Common myeloid progenitor, CD34-positive (primary cell): ENCODE measurements around the gene WDR72.
"Not testable (repeated sequence)": the region's sequence is repeated elsewhere in the genome, so short reads cannot be mapped to it uniquely, and the experiment has no call there.

Source experiments
- CTCF ChIA-PET: fragments of 350-600 bp; sonication (Branson Sonifier 250); formaldehyde crosslinking; loops from one replicate; lab custom pipeline; 2021; ENCODE audit warnings: antibody characterized with exemption; lab: Charles Lee
- POLR2A ChIA-PET: fragments of 350-600 bp; sonication (Branson Sonifier 250); formaldehyde crosslinking; loops from one replicate; lab custom pipeline; 2021; ENCODE audit warnings: antibody characterized with exemption; lab: Charles Lee
- DNase-seq, 3 donors: peaks; one replicate each; pipeline versions ENCODE4 v3.0.0 to v3.0.0-alpha.2; 2013
- H3K27ac ChIP-seq, 2 experiments: 1 replicate in 1 of 2; 2 replicates in 1 of 2; pipeline ENCODE4 v1.7.0; 2013; ENCODE audit warnings: inconsistent platforms in 2 of 2, low read length in 2 of 2, mild to moderate bottlenecking in 2 of 2, low read depth in 1 of 2, moderate library complexity in 1 of 2; ENCODE audit not compliant: severe bottlenecking in 2 of 2, insufficient read depth in 1 of 2, poor library complexity in 1 of 2
- H3K27me3 ChIP-seq, 5 experiments: replicated peaks in 2 of 5; 1 replicate in 3 of 5; 2 replicates in 2 of 5; pipeline versions ENCODE4 v1.6.1 to v1.7.0; 2013; ENCODE audit warnings: low read length in 4 of 5, mild to moderate bottlenecking in 2 of 5, moderate library complexity in 2 of 5, inconsistent platforms in 1 of 5; ENCODE audit not compliant: insufficient read depth in 5 of 5, control insufficient read depth in 4 of 5
- H3K36me3 ChIP-seq, 4 experiments: 1 replicate in 2 of 4; 2 replicates in 2 of 4; pipeline versions ENCODE4 v1.6.1 to v1.7.0; 2013; ENCODE audit warnings: low read length in 3 of 4, control low read depth in 1 of 4, mild to moderate bottlenecking in 1 of 4; ENCODE audit not compliant: control insufficient read depth in 4 of 4, insufficient read depth in 4 of 4
- H3K4me1 ChIP-seq, 4 experiments: 1 replicate in 3 of 4; 2 replicates in 1 of 4; pipeline versions ENCODE4 v1.6.1 to v1.7.1; 2013; ENCODE audit warnings: low read length in 3 of 4, mild to moderate bottlenecking in 3 of 4, control low read depth in 1 of 4, inconsistent platforms in 1 of 4, moderate library complexity in 1 of 4; ENCODE audit not compliant: control insufficient read depth in 4 of 4, insufficient read depth in 4 of 4; ENCODE audit errors: control extremely low read depth in 1 of 4
- H3K4me3 ChIP-seq, 7 experiments: 1 replicate in 4 of 7; 2 replicates in 3 of 7; pipeline versions ENCODE4 v1.5.1 to v1.7.0; 2013; ENCODE audit warnings: mild to moderate bottlenecking in 7 of 7, low read length in 6 of 7, moderate library complexity in 6 of 7, inconsistent platforms in 2 of 7, low read depth in 2 of 7, control low read depth in 1 of 7; ENCODE audit not compliant: insufficient read depth in 4 of 7, control insufficient read depth in 1 of 7; ENCODE audit errors: extremely low read depth in 1 of 7
- H3K9me3 ChIP-seq, 5 experiments: 1 replicate in 4 of 5; 2 replicates in 1 of 5; pipeline versions ENCODE4 v1.6.1 to v1.7.1; 2013; ENCODE audit warnings: low read length in 4 of 5, mild to moderate bottlenecking in 2 of 5, inconsistent platforms in 1 of 5, low read depth in 1 of 5, moderate library complexity in 1 of 5; ENCODE audit not compliant: control insufficient read depth in 4 of 5, insufficient read depth in 2 of 5; ENCODE audit errors: control extremely low read depth in 1 of 5
- WGBS: methylation state at CpG from one replicate; pipeline ENCODE4 v1.1.5; 2013; ENCODE audit not compliant: insufficient coverage; 5-methylcytosine and 5-hydroxymethylcytosine counted together

WDR72 gene

DNA sequence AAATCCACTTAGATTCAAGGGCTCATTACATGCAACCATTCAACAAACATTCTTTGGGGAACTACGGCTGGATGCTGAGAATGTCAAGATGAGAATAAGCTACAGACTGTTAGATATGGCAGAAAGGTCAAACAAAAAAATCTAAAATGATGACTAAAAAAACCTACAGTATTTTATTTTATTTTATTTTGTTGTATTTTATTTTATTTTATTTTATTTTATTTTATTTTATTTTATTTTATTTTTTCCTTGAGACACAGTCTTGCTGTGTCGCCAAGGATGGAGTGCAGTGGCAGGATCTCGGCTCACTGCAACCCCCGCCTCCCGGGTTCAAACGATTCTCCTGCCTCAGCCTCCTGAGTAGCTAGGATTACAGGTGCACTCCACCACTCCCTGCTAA lies 46.2 kb downstream of the WDR72 start:
- 90% methylated on average over 5 of the region's 6 CpGs for WGBS
- Histone ChIP-seq H3K27ac (no peak overlapping the region), H3K4me3 (no peak overlapping the region), H3K27me3 (no peaks in the 10 kb centered on the region), H3K9me3 (no peaks in the 10 kb centered on the region), H3K4me1 (peaks cover 0 to 2% (median 0%) of the 10 kb centered on the region in 4 experiments), H3K36me3 (no peaks in the 10 kb centered on the region)
- POLR2A ChIA-PET: no interaction called here
- DNase-seq: no peak
- CTCF ChIA-PET: no interaction called here

DNA sequence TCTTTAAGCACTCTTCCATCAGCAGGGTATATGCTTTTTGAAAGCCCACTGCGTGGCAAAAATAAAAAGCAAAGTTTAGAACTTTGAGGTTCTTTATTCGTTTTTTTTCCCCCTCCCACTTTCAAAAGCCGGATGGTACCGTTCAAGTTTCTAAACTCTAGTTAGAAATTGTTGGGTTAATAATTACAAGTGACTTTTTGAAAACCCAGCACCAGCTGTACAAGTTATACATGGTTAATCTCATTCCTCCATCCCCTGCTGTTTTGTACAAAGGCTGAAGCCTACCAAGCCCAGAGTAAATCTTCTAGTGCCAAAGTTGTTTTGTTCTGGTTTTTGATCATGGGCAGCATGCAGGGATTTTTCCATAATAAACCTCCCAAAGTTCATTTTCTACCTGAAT lies 48.6 kb downstream of the WDR72 start:
- Histone ChIP-seq H3K9me3 (no peaks in the 10 kb centered on the region), H3K27me3 (no peaks in the 10 kb centered on the region), H3K4me3 (no peak overlapping the region), H3K27ac (no peak overlapping the region), H3K36me3 (no peaks in the 10 kb centered on the region), H3K4me1 (peaks cover 0 to 2% (median 0%) of the 10 kb centered on the region in 4 experiments)
- POLR2A ChIA-PET: no interaction called here
- CTCF ChIA-PET: no interaction called here
- DNase-seq: no peak
- no CpG with 5 or more reads among the region's 4 CpGs for WGBS

DNA sequence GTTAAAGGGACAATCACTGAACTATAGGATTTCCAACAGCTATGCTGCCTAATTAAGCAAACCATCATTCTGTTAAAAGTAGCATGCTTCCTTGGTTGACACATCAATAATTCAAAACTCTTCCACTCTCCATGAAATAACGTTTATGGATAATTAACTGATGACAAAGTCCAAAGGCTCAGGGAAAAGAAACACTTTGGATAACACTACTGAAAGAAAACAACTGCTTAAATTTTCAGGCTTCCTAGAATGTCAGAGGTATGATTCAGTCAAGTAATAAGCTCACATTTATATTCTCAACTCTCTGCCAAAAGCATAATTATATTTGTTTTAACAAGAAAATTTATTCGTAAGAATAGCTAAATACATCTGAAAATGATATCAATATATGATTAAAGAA lies 49.6 kb downstream of the WDR72 start:
- Histone ChIP-seq H3K36me3 (no peaks in the 10 kb centered on the region), H3K9me3 (no peaks in the 10 kb centered on the region), H3K4me1 (peaks cover 0 to 2% (median 0%) of the 10 kb centered on the region in 4 experiments), H3K27ac (no peak overlapping the region), H3K27me3 (no peaks in the 10 kb centered on the region), H3K4me3 (no peak overlapping the region)
- no CpG with 5 or more reads among the region's 2 CpGs for WGBS
- ChIA-PET CTCF (no interaction called here), POLR2A (no interaction called here)
- no peak for DNase-seq

DNA sequence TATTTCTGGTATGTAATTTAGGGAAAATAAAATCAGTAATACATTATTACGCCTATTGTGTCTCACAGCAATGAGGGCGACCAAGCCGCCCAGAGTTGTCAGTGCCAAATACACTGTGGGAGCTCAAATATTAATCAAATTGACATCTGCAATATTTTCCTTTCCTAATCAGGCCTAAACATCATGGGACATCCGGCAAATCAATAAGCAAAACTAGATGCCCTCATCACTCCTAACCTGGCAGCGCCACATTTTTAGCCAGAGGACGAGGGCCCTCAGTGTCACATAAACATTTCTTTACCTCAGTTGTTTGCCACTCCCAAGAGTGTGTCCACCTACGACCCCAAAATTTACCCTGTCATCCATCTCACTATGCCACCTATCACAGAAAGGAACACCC lies 64.1 kb downstream of the WDR72 start:
- 63% methylated on average over 3 of the region's 7 CpGs for WGBS
- peaks cover 0 to 2% (median 0%) of the 10 kb centered on the region in 5 experiments for H3K9me3 ChIP-seq
- no peak overlapping the region for H3K4me3 ChIP-seq
- no peaks in the 10 kb centered on the region for H3K36me3 ChIP-seq
- CTCF ChIA-PET: no interaction called here
- peaks cover 0 to 2% (median 0%) of the 10 kb centered on the region in 5 experiments for H3K27me3 ChIP-seq
- POLR2A ChIA-PET: no interaction called here
- no peak overlapping the region for H3K27ac ChIP-seq
- H3K4me1 ChIP-seq: peaks cover 0 to 5% (median 0%) of the 10 kb centered on the region in 4 experiments
- DNase-seq: no peak

DNA sequence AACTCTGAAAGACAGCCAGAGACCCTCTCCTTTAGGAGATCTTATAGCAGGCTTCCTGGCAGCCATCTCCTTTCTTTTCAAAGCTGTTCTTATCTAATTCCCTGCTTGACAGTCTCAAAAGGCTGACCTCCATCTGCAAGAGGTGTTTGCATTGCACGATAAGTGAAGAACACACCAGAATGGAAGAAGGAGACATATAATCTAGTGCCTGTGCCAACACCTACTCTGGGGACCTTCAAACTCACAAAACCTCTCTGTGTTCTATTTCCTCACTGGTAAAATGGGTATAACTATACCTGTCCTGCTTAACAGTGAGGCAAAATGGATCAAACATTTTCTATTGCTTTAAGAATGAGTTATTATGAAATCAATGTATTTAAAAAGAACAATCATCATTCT lies 65.0 kb downstream of the WDR72 start:
- Histone ChIP-seq H3K27me3 (no peaks in the 10 kb centered on the region), H3K36me3 (no peaks in the 10 kb centered on the region), H3K27ac (no peak overlapping the region), H3K4me1 (peaks cover 0 to 5% (median 0%) of the 10 kb centered on the region in 4 experiments), H3K4me3 (no peak overlapping the region), H3K9me3 (peaks cover 0 to 2% (median 0%) of the 10 kb centered on the region in 5 experiments)
- no peak for DNase-seq
- WGBS: 100% methylated on average over 1 of the region's 1 CpG
- ChIA-PET CTCF (no interaction called here), POLR2A (no interaction called here)

DNA sequence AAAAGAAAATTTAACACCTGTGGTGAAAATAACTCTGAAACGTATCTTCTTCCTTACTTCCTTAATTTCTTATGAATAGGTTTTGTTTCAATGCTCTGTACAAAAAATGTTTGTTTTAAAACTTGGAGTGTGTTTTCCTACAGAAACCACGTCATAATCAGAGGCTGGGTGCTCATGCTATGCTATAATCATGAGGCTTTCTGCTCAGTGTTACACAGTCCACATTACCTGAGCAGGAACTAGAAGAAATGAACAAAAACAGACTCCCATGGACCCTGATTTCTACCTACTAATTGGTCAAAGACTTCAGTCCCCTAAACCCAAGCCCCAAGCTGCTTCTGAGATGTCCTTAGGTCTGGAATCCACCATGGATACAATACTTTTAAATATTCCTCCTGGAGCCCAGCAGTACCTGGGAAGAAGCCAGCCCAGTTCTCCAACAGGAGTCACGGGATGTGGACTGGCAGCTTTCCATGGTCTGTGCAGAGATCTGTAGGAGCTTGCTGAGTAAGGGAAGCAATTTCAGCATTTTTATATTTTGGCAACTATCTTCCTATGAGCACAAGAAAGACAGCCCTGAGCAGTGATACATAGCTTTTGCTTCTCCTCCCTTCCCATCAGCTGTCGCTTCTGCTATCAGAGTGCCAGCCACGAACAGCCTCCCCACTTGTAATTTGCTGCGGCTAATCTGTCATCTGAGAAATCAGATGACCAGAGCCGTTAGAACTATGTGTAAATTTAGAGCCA lies 65.6 kb downstream of the WDR72 start:
- Histone ChIP-seq H3K27me3 (no peaks in the 10 kb centered on the region), H3K4me3 (no peak overlapping the region), H3K9me3 (peaks cover 0 to 2% (median 0%) of the 10 kb centered on the region in 5 experiments), H3K27ac (no peak overlapping the region), H3K4me1 (peaks cover 0 to 5% (median 0%) of the 10 kb centered on the region in 4 experiments), H3K36me3 (no peaks in the 10 kb centered on the region)
- ChIA-PET POLR2A (no interaction called here), CTCF (no interaction called here)
- 18% methylated on average over 3 of the region's 7 CpGs for WGBS
- no peak for DNase-seq

DNA sequence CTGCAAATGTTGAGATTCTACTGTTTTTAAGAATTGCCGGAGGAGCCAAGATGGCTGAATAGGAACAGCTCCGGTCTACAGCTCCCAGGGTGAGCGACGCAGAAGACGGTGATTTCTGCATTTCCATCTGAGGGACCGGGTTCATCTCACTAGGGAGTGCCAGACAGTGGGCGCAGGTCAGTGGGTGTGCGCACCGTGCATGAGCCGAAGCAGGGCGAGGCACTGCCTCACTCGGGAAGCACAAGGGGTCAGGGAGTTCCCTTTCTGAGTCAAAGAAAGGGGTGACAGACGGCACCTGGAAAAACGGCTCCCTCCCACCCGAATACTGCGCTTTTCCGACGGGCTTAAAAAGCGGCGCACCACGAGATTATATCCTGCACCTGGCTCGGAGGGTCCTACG lies 75.3 kb downstream of the WDR72 start:
- H3K36me3 ChIP-seq, DNase-seq, H3K27ac ChIP-seq, H3K27me3 ChIP-seq, H3K4me1 ChIP-seq, H3K4me3 ChIP-seq, POLR2A ChIA-PET, H3K9me3 ChIP-seq, CTCF ChIA-PET: not testable (repeated sequence)
- WGBS: 92% methylated on average over 12 of the region's 23 CpGs
